ENCODE results near the gene FARSB. TPM values are rescaled to one million over a fixed set of nuclear protein-coding genes. Genes with fewer than 3 reads are reported as not detected.

Gene FARSB
- total RNA-seq, 1 experiment from 2014 or later: 50.7 TPM

DNA sequence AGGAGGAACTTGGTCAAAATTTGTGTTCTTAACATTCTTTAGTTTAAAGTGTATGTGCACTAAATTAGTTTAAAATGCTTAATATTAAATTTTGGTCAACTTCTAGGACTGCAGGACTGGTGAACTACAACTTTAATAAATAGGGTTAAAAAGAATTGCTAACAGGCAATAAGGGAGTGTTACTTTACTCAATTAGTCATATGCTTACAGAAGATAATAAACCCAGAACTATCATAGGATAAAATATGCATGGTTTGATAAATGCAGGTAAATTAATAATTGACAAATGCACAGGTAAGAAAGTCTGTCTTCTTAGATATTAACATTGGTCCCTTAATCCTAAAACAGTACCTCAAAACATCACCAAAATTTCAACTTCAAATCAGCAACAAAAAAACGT lies 20.6 kb downstream of the FARSB start:
- Histone ChIP-seq H3K27me3 (ENCODE audit: insufficient read depth, low read length) (no peaks in the 10 kb centered on the region), H4K20me1 (ENCODE audit: insufficient read depth) (0 out of 2 replicates have a peak, but pooled peaks cover 5% of the 10 kb centered on the region), H3K79me2 (ENCODE audit: insufficient read depth, low read length) (peaks cover 47% of the 10 kb centered on the region), H2AFZ (ENCODE audit: low read depth, low read length, poor library complexity, severe bottlenecking) (no peak overlapping the region), H3K9ac (ENCODE audit: low read length) (no peak overlapping the region), H3K4me2 (ENCODE audit: low read length) (no peak overlapping the region), H3K36me3 (ENCODE audit: control insufficient read depth in 1 of 2, insufficient read depth in 2 of 2, low read length in 2 of 2) (peaks cover 28 to 51% of the 10 kb centered on the region in 2 experiments), H3K4me1 (ENCODE audit: control insufficient read depth in 1 of 2, insufficient read depth in 2 of 2, low read length in 2 of 2) (no peaks in the 10 kb centered on the region), H3K9me3 (ENCODE audit: control insufficient read depth in 1 of 2, insufficient read depth in 1 of 2, low read depth in 1 of 2, low read length in 2 of 2) (no peaks in the 10 kb centered on the region), H3K9me2 (ENCODE audit: insufficient read depth) (no peaks in the 10 kb centered on the region), H3K27ac (ENCODE audit: low read depth, low read length) (no peak overlapping the region), H3K4me3 (replicated peaks in 1 of 2; ENCODE audit: low read depth in 1 of 2, low read length in 2 of 2) (no peak overlapping the region)
- BruUV-seq (replicated peaks): no TSS peak
- ChIA-PET RAD21 (ENCODE audit: low non-redundant PET in 1 of 2, low total read pairs in 2 of 2, uncharacterized antibody in 2 of 2, unreplicated experiment in 2 of 2) (no interaction called here), CTCF (no interaction called here), POLR2A (no interaction called here)
- TF ChIP-seq RAD21 (IDR thresholded peaks at IDR 0.05; ENCODE audit: low read depth) (no peak), EZH2 (IDR thresholded peaks at IDR 0.05) (no peak), POLR2AphosphoS5 (IDR thresholded peaks at IDR 0.05; ENCODE audit: low read depth, low read length) (no peak), EGR1 (IDR thresholded peaks at IDR 0.05; ENCODE audit: low read depth) (no peak), SP1 (IDR thresholded peaks at IDR 0.05; ENCODE audit: low read depth) (no peak), FOSL1 (IDR thresholded peaks at IDR 0.05; ENCODE audit: low read depth) (no peak), SRF (IDR thresholded peaks at IDR 0.05; ENCODE audit: low read depth) (no peak), POLR2A (IDR thresholded peaks at IDR 0.05; ENCODE audit: borderline replicate concordance, extremely low read depth, insufficient read depth, insufficient read length) (no peak), CEBPB (IDR thresholded peaks at IDR 0.05; ENCODE audit: low read depth) (no peak), TCF7L2 (IDR thresholded peaks at IDR 0.05; ENCODE audit: borderline replicate concordance, extremely low read depth, insufficient read depth, insufficient read length) (no peak), SIN3A (IDR thresholded peaks at IDR 0.05; ENCODE audit: low read depth) (no peak), ZNF274 (IDR thresholded peaks at IDR 0.05; ENCODE audit: low read depth, low read length) (no peak), YY1 (IDR thresholded peaks at IDR 0.05; ENCODE audit: extremely low read depth, insufficient replicate concordance, low read depth, low read length) (no peak), CBX3 (IDR thresholded peaks at IDR 0.05; ENCODE audit: low read depth) (no peak)
- TF ChIP-seq, protein P1, sequence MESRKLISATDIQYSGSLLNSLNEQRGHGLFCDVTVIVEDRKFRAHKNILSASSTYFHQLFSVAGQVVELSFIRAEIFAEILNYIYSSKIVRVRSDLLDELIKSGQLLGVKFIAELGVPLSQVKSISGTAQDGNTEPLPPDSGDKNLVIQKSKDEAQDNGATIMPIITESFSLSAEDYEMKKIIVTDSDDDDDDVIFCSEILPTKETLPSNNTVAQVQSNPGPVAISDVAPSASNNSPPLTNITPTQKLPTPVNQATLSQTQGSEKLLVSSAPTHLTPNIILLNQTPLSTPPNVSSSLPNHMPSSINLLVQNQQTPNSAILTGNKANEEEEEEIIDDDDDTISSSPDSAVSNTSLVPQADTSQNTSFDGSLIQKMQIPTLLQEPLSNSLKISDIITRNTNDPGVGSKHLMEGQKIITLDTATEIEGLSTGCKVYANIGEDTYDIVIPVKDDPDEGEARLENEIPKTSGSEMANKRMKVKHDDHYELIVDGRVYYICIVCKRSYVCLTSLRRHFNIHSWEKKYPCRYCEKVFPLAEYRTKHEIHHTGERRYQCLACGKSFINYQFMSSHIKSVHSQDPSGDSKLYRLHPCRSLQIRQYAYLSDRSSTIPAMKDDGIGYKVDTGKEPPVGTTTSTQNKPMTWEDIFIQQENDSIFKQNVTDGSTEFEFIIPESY (IDR thresholded peaks at IDR 0.05; ENCODE audit: extremely low read depth, insufficient replicate concordance, low read length): no peak
- TF ChIP-seq, protein P2, sequence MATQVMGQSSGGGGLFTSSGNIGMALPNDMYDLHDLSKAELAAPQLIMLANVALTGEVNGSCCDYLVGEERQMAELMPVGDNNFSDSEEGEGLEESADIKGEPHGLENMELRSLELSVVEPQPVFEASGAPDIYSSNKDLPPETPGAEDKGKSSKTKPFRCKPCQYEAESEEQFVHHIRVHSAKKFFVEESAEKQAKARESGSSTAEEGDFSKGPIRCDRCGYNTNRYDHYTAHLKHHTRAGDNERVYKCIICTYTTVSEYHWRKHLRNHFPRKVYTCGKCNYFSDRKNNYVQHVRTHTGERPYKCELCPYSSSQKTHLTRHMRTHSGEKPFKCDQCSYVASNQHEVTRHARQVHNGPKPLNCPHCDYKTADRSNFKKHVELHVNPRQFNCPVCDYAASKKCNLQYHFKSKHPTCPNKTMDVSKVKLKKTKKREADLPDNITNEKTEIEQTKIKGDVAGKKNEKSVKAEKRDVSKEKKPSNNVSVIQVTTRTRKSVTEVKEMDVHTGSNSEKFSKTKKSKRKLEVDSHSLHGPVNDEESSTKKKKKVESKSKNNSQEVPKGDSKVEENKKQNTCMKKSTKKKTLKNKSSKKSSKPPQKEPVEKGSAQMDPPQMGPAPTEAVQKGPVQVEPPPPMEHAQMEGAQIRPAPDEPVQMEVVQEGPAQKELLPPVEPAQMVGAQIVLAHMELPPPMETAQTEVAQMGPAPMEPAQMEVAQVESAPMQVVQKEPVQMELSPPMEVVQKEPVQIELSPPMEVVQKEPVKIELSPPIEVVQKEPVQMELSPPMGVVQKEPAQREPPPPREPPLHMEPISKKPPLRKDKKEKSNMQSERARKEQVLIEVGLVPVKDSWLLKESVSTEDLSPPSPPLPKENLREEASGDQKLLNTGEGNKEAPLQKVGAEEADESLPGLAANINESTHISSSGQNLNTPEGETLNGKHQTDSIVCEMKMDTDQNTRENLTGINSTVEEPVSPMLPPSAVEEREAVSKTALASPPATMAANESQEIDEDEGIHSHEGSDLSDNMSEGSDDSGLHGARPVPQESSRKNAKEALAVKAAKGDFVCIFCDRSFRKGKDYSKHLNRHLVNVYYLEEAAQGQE (IDR thresholded peaks at IDR 0.05; ENCODE audit: low read depth): no peak
- TF ChIP-seq, protein P3, sequence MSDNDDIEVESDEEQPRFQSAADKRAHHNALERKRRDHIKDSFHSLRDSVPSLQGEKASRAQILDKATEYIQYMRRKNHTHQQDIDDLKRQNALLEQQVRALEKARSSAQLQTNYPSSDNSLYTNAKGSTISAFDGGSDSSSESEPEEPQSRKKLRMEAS (IDR thresholded peaks at IDR 0.05): no peak
- no peak for ATAC-seq
- DNase-seq (ENCODE audit: low read depth, low spot score): no peak
- intact Hi-C loops (cut with micrococcal nuclease): no loop called here
